Frontal cortex (tissue), 4 donors: ENCODE data around the gene ZNF227. TPM values are rescaled to one million over a fixed set of nuclear protein-coding genes. Genes with fewer than 3 reads are reported as not detected.
"Not testable (repeated sequence)": the region's sequence is repeated elsewhere in the genome, so short reads cannot be mapped to it uniquely, and the experiment has no call there.

Source experiments
- DNase-seq, 2 donors: peaks; one replicate each; pipeline ENCODE4 v3.0.0; 2012; ENCODE audit warnings: low spot score in 2 of 2
- FAIRE-seq: peaks from 2 replicates; lab custom pipeline; 2012; peaks lifted over from hg19 to GRCh38; lab: Jason Lieb, UNC
- total RNA-seq: library from RNA; depleted of rRNA; stranded (reverse); fragments of >200 nt; gene quantifications from one replicate; pipeline ENCODE4 v1.2.3, GENCODE V29; 2014
- donor health status: control.
- donor health status: control.
- donor health status: control.

Gene ZNF227
- total RNA-seq: 44.4 TPM

DNA sequence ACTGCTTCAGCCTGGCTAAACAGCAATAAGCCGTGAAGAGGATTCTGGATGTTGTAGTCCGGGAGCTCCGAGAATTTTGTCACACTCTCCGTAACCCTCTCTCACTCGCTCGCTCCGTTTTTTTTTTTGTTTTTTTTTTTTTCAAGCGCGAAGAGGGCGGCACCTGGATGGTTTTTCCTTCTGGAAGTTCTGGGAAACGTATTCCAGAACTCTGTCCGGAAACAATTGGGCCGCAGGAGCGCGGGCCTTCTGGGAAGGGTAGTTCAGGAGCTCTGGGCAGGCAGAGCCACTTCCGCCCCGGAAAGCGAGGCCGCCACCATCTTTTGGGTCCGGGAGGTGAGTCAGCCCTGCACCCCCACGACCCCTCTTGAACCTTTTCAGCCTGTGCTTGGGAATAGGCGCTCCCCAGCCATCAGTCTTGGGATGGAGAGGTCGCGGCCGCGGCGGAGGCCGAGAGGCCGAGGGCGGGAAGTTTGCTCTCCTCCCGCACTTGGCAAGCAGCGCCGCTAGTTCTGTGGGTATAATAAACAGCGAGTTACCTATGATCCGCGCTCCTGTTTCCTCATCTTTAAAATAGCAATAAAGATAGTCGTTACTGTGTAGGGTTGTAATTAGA, at the start of gene ZNF227:
TSS of gene ZNF227 (plus strand) at position 283 of the 616 bp plus-strand sequence. CDS start 5,261 bp downstream, outside the sequence.
- DNase-seq (peak; percentile 60 to 81), FAIRE-seq (no peak)

- no peak for DNase-seq
- no peak for FAIRE-seq
Observed at GRCh38 chr19:44163789-44164188, 48.5 kb upstream of the ZNF227 start.

DNA sequence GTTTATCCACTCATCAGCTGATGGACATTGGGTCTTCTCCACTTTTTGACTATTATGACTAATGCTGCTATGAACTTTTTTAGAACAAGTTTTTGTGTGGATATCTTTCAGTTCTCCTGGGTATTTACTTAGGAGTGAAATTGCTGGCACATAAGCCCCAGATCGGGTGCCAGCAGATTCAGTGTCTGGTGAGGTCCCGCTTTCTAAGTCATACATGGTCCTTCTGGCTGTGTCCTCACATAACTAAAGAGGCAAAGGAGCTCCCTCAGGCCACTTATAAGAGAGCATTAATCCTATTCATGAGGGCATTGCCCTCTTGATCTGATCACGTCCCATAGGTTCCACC, 48.0 kb upstream of the ZNF227 start:
- FAIRE-seq (no peak), DNase-seq (no peak)

DNA sequence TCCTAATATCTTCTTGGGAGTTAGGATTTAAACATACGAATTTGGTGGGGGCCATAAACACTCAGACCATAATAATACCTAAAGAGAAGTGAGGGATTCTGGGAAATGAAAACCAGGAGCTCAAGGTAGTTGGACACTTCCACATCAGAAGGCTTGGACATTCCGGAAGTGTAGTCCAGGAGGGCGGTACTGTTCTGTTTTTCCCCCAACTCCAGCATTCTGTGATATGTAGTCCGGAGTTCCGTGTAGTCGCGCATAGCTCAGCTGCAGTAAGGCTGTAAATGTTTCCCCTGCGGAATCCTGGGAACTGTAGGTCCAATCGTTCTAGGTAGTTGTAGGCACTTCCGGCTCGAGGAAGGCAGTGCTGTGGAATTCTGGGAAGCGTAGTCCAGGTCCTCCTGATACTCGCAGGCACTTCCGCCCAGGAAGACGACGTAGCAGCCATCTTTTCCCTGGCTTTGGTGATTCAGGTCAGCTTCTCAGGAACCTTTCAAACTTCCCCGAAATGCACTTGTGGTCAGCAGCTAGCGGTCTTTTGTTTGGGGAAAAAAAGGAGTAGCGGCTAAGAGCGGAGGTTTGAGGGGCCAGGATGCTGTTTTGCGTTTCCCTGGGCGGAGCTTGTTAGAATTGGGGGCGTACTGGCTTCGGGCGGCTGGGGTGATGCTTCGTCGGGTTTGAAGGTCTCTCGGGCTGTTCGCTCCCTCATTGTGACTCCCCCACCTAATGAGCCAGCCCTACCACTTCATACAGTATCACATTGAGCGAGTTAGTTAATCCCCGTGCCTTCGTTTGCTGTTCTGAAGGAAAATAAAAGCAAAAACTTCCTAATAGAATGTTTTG, 47.4 kb upstream of the ZNF227 start, which contains the start of gene ZNF226:
TSS of gene ZNF226 (plus strand) at position 428 of the 840 bp plus-strand sequence. CDS start 4,981 bp downstream, outside the sequence.
- DNase-seq (peak; percentile 74 to 84), FAIRE-seq (peak; percentile 64)

- DNase-seq, FAIRE-seq: not testable (repeated sequence)
Observed at GRCh38 chr19:44170660-44171059, 41.7 kb upstream of the ZNF227 start.

GRCh38 chr19:44176590-44176989, 35.7 kb upstream of the ZNF227 start:
- DNase-seq: no peak
- no peak for FAIRE-seq

DNA sequence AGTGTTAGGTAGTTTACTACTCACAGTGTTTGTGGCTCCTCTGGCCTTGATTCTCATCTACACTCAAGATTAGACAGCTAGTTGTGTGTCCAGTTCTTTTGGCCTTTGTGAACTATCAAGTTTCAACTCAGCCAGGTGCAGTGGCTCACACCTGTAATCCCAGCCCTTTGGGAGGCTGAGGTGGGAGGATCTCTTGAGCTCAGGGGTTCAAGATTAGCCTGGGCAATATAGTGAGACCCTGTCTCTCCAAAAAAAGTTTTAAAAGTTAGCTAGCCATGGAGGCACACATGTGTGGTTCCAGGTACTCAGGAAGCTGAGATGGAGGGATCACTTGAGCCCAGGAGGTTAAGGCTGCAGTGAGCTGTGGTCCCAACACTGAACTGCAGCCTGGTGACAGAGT, 31.4 kb upstream of the ZNF227 start:
- no peak for FAIRE-seq

DNA sequence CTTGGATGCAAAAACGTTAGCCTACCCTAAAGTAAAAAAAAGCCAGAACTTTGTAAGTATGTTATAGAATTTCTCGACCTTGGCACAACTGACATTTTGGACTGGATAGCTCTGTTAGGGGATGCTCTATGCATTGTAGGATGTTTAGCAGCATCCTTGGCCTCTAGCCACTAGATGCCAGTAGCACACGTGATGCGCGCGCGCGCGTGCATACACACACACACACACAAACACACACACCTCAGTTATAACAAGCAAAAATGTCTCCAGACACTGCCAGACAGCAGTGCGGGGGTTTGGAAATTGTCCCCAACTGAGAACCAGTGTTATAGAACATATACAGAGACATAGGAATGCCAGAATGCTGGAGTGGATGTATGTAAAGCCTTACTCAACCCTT, 30.2 kb upstream of the ZNF227 start:
- FAIRE-seq: no peak
- DNase-seq: no peak

More for the DNA sequence above, 31.4 kb upstream of the ZNF227 start:
- no peak for DNase-seq

GRCh38 chr19:44190020-44190419, 22.3 kb upstream of the ZNF227 start:
- FAIRE-seq: peak; percentile 75

GRCh38 chr19:44192127-44192526, 20.2 kb upstream of the ZNF227 start:
- no peak for DNase-seq
- FAIRE-seq: no peak

More at GRCh38 chr19:44190020-44190419, 22.3 kb upstream of the ZNF227 start:
- no peak for DNase-seq

- no peak for FAIRE-seq
- DNase-seq: no peak
Observed at GRCh38 chr19:44196772-44197171, 15.6 kb upstream of the ZNF227 start.

- DNase-seq: no peak
Observed at GRCh38 chr19:44202470-44202869, 9.9 kb upstream of the ZNF227 start.

DNA sequence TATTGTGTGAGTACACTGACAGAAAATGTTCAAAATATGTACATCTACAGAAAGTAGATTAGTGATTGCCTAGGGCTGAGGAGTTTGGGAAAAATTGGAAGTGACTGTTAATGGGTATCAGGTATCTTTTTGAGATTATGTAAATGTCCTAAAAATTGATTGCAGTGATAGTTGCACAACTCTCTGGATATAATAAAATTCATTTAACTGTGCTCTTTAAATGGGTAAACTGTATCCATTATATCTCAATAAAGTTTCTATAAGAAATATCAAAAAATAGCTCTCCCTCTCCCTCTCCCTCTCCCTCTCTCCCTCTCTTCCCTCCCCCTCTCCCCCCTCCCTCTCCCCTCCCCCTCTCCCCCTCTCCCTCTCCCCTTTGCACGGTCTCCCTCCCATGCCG, 9.4 kb upstream of the ZNF227 start:
- DNase-seq (no peak), FAIRE-seq (no peak)

More at GRCh38 chr19:44202470-44202869, 9.9 kb upstream of the ZNF227 start:
- FAIRE-seq: no peak

GRCh38 chr19:44203877-44204276, 8.5 kb upstream of the ZNF227 start:
- DNase-seq, FAIRE-seq: not testable (repeated sequence)

DNA sequence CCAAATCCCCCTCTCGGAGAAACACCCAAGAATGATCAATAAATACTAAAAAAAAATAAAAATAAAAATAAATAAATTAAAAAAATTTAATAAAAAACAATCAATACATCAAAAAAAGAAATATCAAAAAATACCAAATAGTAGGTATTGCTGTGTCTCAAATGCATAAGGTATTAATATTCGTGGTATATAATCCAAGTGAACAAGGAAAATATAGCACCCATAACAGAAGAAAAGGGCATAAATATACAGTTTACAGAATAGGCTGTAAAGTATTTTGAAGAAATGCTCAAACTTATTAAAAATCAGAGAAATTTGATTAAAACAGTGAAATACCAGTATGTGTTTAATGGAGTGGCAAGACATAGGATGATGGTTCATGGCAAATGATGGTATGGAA, 7.6 kb upstream of the ZNF227 start:
- peak; percentile 78 for FAIRE-seq
- no peak for DNase-seq

GRCh38 chr19:44207126-44207803, 5.1 kb upstream of the ZNF227 start:
- peak; percentile 43 for FAIRE-seq
- DNase-seq: peak; percentile 79 to 81

DNA sequence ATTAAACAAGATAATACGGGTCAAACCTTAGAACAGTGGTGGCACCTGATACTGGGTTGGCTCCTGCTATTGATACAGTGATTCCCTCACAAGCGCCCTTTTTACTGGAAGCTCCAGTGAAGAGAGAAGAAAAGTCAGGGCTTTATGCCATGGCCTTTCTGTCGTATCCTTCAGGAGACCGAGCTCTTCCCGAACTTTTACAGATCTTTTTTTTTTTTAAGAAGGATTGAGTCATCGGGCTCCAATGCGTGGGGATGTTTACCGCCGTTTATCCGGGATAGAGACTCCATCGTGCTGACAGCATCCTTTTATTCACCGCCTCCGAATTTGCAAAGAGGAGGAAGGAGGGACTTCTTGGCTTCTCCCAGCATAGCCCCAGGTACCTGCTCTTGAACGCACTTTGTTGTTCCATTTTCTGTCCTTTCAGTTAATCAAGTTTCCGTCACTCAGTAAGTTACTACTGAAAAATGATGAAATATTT, 574 bp downstream of the ZNF227 start:
- DNase-seq (peak in 1 of 2 donors; percentile 21), FAIRE-seq (no peak)

- not testable (repeated sequence) for FAIRE-seq, DNase-seq
Observed at GRCh38 chr19:44219926-44220325, 7.6 kb downstream of the ZNF227 start.

- FAIRE-seq, DNase-seq: not testable (repeated sequence)
Observed at GRCh38 chr19:44220761-44221160, 8.4 kb downstream of the ZNF227 start.

- DNase-seq: not testable (repeated sequence)
Observed at GRCh38 chr19:44221291-44221690, 9.0 kb downstream of the ZNF227 start.

More at GRCh38 chr19:44221291-44221690, 9.0 kb downstream of the ZNF227 start:
- FAIRE-seq: not testable (repeated sequence)
